HG03108 (cell line): Measurements from ENCODE around the gene ADCK2.
"Not testable (repeated sequence)": the region's sequence is repeated elsewhere in the genome, so short reads cannot be mapped to it uniquely, and the experiment has no call there.

Source experiments
- ATAC-seq: cut with Tn5 transposase; IDR thresholded peaks from one replicate; pipeline ENCODE4 v1.9.1; 2021; ENCODE audit warnings: moderate library complexity; ENCODE audit not compliant: unreplicated experiment

Gene ADCK2

DNA sequence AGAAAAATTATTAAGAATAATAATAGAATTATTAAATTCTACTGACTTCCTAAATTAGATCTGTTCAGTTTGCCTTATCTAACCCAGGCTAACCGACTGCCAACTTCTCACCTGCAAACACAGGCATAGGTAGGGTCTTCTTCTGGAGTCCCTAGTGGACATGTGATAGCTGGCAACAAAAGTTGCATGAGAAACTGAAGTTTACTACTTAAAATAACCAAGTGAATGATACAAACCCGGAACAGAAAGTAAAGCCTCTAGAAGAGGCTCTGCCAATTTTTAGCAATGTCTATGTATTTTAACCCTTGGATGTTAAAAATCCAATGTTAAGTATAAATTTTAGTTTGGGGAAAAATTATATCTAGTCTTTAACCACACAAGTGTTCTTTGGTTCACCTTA, 61.4 kb downstream of the ADCK2 start:
- ATAC-seq: no peak

DNA sequence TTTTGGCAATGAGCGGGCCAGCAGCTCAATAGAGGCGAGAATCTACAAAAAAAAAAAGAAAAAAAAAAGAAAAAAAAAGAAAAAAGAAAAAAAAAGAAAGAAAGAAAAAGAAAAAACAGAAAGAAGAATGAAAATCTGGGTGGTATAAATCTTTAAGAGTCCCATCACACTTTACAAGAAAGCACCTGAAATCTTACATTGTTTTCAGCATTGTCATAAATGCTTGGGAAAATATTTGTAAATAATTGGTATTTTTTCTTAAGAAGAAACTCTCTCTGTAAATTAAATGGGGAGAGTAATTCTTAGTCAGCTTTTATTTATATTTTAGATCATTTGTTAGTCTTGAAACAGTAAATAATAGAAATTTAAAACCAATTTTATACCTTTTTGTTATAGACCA, 62.0 kb downstream of the ADCK2 start:
- ATAC-seq: no peak

DNA sequence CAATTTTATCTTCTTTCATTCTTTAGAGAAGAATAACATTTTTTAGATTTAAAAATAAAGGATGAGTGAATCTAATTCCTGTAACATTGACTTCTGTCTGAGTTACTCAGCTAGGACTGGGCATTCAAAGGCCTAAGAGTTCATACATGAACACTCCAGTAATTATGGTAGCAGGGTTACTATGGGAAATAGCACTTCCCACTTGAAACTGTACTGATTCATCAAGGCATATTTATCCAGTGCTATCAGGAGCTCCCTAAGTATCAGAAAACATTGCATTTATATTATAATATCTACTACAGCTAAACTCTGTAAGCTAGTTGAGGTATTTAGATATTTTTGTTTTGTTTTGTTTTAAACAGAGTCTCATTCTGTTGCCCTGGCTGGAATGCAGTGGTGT, 65.5 kb downstream of the ADCK2 start:
- ATAC-seq: no peak

DNA sequence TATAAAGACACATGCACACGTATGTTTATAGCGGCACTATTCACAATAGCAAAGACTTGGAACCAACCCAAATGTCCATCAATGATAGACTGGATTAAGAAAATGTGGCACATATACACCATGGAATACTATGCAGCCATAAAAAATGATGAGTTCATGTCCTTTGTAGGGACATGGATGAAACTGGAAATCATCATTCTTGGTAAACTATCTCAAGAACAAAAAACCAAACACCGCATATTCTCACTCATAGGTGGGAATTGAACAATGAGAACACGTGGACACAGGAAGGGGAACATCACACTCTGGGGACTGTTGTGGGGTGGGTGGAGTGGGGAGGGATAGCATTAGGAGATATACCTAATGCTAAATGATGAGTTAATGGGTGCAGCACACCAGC, 70.5 kb downstream of the ADCK2 start:
- ATAC-seq: not testable (repeated sequence)

DNA sequence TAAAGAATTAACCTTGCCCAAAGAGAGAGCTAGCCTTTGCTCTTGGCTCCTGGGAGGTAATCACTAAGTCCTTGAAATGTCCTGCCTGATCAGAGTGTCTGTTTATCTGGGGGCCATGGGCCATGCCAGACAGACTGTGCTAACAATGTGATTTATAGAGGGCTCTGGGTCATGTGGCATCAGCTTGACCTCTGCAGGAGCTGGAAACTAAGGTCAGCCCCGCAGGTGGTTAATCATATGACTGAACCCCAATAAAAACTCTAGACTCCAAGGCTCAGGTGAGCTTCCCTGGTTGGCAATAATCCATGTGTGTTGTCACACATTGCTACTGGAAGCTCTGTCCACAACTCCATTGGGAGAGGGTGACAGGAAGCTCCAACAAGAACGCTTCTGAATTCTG, 71.3 kb downstream of the ADCK2 start:
- no peak for ATAC-seq
